OCI-LY3 (cell line): ENCODE results near the gene NEK3.
"Not testable (repeated sequence)": the region's sequence is repeated elsewhere in the genome, so short reads cannot be mapped to it uniquely, and the experiment has no call there.

Source experiments
- H2AFZ ChIP-seq: fragments of 200-600, 300-600 bp; shearing (Covaris generic); 2 replicates; pipeline ENCODE4 v1.6.0; 2014; ENCODE audit warnings: antibody characterized with exemption, low read depth, low read length
- H3K27ac ChIP-seq: fragments of 200-600, 300-600 bp; sonication (generic); 2 replicates; pipeline ENCODE4 v1.5.1; 2014; ENCODE audit warnings: mild to moderate bottlenecking, low read length, moderate library complexity, mixed read lengths
- H3K27me3 ChIP-seq: fragments of 200-600, 300-600 bp; sonication (generic); 2 replicates; pipeline ENCODE4 v1.6.1; 2014; ENCODE audit warnings: low read depth, low read length, mixed read lengths
- H3K36me3 ChIP-seq: fragments of 200-600, 300-600 bp; sonication (generic); replicated peaks from 2 replicates; pipeline ENCODE3; 2014; ENCODE audit warnings: low read depth, low read length, mixed read lengths
- H3K4me1 ChIP-seq: fragments of 300-600, 200-600 bp; sonication (generic); 2 replicates; pipeline ENCODE4 v1.6.1; 2014; ENCODE audit warnings: low read length, mixed read lengths
- H3K4me2 ChIP-seq: fragments of 200-600, 300-600 bp; sonication (generic); 2 replicates; pipeline ENCODE4 v1.6.1; 2014; ENCODE audit warnings: low read length, mixed read lengths
- H3K4me3 ChIP-seq: fragments of 300-600, 200-600 bp; sonication (generic); 2 replicates; pipeline ENCODE4 v1.5.1; 2014; ENCODE audit warnings: antibody characterized with exemption, mild to moderate bottlenecking, low read length, moderate library complexity
- H3K79me2 ChIP-seq: fragments of 300-600, 200-600 bp; shearing (Covaris generic); 2 replicates; pipeline ENCODE4 v1.6.1; 2014; ENCODE audit warnings: mild to moderate bottlenecking, low read length, mixed read lengths
- H3K9ac ChIP-seq: fragments of 300-600, 200-600 bp; shearing (Covaris generic); 2 replicates; pipeline ENCODE4 v1.6.0; 2014; ENCODE audit warnings: mild to moderate bottlenecking, low read length, moderate library complexity
- H3K9me3 ChIP-seq: fragments of 200-600, 300-600 bp; shearing (Covaris generic); 2 replicates; pipeline ENCODE4 v1.6.1; 2014; ENCODE audit warnings: low read length, mixed read lengths; ENCODE audit not compliant: insufficient read depth
- H4K20me1 ChIP-seq: fragments of 200-600, 300-600 bp; sonication (generic); 2 replicates; pipeline ENCODE4 v1.6.1; 2016; ENCODE audit warnings: low read length, mixed read lengths; ENCODE audit not compliant: insufficient read depth
- EZH2phosphoT487 ChIP-seq: fragments of 200-600 bp; shearing (Covaris generic); IDR thresholded peaks from 2 replicates; pipeline ENCODE4 v1.6.1; 2018; ENCODE audit warnings: antibody characterized with exemption, mixed run types, low read depth
- TF ChIP-seq, protein P1 (sequence below): fragments of 200-600, 300-600 bp; sonication (generic); IDR thresholded peaks from 2 replicates; pipeline ENCODE4 v1.5.1; 2014; ENCODE audit warnings: antibody characterized with exemption, low read length, low read depth

The NEK3 gene

DNA sequence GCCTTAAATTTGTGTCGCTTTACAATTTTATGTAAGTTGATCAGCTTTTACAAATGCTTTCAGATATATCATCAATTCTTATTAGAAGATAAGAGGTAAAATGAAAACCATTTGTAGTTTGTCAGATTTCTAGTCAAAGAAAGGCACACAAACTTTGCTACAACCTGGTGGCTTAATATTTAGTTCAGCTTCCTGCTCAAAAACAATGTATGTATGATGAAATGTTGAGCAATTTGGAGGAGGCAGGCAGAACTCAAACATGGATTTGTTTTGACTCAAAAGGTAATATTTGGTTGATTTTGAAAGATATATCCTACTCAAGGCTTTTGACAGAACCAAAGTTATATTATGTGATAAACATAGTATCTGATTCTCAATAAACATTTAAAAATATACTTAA, 54.8 kb downstream of the NEK3 start:
- Histone ChIP-seq H3K4me1 (no peaks in the 10 kb centered on the region), H3K9ac (no peak overlapping the region), H3K36me3 (no peaks in the 10 kb centered on the region), H3K79me2 (no peaks in the 10 kb centered on the region), H4K20me1 (no peaks in the 10 kb centered on the region), H3K27me3 (no peaks in the 10 kb centered on the region), H3K27ac (no peak overlapping the region), H3K9me3 (no peaks in the 10 kb centered on the region), H2AFZ (no peak overlapping the region), H3K4me3 (no peak overlapping the region), H3K4me2 (no peak overlapping the region)
- no peak for TF ChIP-seq EZH2phosphoT487
- TF ChIP-seq, protein P1, sequence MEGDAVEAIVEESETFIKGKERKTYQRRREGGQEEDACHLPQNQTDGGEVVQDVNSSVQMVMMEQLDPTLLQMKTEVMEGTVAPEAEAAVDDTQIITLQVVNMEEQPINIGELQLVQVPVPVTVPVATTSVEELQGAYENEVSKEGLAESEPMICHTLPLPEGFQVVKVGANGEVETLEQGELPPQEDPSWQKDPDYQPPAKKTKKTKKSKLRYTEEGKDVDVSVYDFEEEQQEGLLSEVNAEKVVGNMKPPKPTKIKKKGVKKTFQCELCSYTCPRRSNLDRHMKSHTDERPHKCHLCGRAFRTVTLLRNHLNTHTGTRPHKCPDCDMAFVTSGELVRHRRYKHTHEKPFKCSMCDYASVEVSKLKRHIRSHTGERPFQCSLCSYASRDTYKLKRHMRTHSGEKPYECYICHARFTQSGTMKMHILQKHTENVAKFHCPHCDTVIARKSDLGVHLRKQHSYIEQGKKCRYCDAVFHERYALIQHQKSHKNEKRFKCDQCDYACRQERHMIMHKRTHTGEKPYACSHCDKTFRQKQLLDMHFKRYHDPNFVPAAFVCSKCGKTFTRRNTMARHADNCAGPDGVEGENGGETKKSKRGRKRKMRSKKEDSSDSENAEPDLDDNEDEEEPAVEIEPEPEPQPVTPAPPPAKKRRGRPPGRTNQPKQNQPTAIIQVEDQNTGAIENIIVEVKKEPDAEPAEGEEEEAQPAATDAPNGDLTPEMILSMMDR, result no peak

DNA sequence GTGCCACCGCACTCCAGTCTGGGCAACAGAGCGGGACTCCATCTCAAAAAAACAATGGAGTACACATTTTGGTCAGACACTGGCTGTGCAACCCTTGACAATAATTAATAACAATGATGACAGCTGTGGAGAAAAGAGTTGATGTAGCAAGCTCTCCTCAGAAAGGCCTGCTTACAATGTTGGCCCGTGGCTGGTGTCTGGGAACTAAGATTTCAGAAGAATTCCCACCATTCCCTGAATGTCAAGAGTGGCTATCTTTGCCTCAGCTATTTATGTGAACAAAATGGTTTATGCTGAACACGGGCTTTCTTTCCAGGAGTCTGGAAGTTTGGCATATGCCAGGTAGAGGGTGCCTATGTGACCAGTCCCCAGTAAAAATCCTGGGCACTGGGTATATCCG, 56.0 kb downstream of the NEK3 start:
- Histone ChIP-seq H3K79me2 (no peaks in the 10 kb centered on the region), H3K4me2 (no peak overlapping the region), H3K27ac (no peak overlapping the region), H4K20me1 (no peaks in the 10 kb centered on the region), H3K36me3 (no peaks in the 10 kb centered on the region), H3K9ac (no peak overlapping the region), H3K4me3 (no peak overlapping the region), H3K4me1 (no peaks in the 10 kb centered on the region), H3K9me3 (no peaks in the 10 kb centered on the region), H3K27me3 (no peaks in the 10 kb centered on the region), H2AFZ (no peak overlapping the region)
- TF ChIP-seq EZH2phosphoT487, result no peak
- TF ChIP-seq, protein P1, result no peak

DNA sequence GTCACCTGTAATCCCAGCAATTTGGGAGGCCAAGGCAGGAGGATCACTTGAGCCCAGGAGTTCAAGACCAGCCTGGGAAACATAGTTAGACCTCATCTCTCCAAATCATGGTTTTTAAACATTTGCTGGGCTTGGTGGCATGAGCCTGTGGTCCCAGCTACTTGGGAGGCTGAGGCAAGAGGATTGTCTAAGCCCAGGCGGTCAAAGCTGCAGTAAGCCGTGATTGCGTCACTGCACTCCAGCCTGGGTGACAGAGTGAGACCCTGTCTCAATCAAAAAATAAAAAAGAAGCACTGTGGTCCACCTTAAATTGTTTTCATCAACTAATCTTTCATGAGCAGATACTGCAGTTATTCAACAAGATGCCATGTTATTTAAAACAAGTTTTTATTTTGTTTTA, 57.0 kb downstream of the NEK3 start:
- H3K9me3 ChIP-seq, H3K27ac ChIP-seq, H3K9ac ChIP-seq, H3K27me3 ChIP-seq, H3K4me3 ChIP-seq, H2AFZ ChIP-seq, H4K20me1 ChIP-seq, H3K4me1 ChIP-seq, H3K79me2 ChIP-seq, H3K4me2 ChIP-seq, H3K36me3 ChIP-seq: not testable (repeated sequence)

DNA sequence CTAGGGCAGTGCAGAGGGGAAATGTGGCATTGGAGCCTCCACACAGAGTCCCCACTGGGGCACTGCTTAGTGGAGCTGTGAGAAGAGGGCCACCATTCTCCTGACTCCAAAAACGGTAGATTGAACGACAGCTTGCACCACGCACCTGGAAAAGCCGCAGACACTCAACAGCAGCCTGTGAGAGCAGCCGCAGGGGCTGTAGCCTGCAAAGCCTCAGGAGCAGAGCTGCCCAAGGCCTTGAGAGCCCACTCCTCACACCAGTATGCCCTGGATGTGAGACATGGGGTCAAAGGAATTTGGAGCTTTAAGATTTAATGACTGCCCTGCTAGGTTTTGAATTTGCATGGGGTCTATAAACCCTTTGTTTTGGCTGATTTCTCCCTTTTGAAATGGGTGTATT, 62.2 kb downstream of the NEK3 start:
- TF ChIP-seq, protein P1, result no peak
- no peak for TF ChIP-seq EZH2phosphoT487
- Histone ChIP-seq H4K20me1 (no peaks in the 10 kb centered on the region), H3K4me3 (no peak overlapping the region), H3K9ac (no peak overlapping the region), H2AFZ (no peak overlapping the region), H3K36me3 (no peaks in the 10 kb centered on the region), H3K79me2 (no peaks in the 10 kb centered on the region), H3K27me3 (no peaks in the 10 kb centered on the region), H3K9me3 (no peaks in the 10 kb centered on the region), H3K4me2 (no peak overlapping the region), H3K27ac (no peak overlapping the region), H3K4me1 (no peaks in the 10 kb centered on the region)

DNA sequence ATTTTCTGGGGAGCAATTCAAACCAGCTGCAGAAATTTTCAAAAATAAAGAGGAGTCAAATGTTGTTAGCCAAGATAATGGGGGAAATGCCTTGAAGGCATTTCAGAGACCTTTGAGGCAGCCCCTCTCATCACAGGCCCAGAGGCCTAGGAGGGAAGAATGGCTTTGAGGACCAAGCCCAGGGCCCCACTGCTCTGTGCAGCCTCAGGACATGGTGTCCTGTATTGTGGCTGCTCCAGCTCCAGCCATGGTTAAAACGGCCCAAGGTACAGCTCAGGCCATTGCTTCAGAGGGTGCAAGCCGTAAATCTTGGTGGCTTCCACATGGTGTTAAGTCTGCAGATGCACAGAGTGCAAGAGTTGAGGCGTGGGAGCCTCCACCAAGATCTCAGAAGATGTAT, 62.6 kb downstream of the NEK3 start:
- Histone ChIP-seq H3K4me1 (no peaks in the 10 kb centered on the region), H3K27me3 (no peaks in the 10 kb centered on the region), H3K4me2 (no peak overlapping the region), H4K20me1 (no peaks in the 10 kb centered on the region), H3K9ac (no peak overlapping the region), H3K36me3 (no peaks in the 10 kb centered on the region), H2AFZ (no peak overlapping the region), H3K4me3 (no peak overlapping the region), H3K27ac (no peak overlapping the region), H3K79me2 (no peaks in the 10 kb centered on the region), H3K9me3 (no peaks in the 10 kb centered on the region)
- TF ChIP-seq, protein P1, result no peak
- no peak for TF ChIP-seq EZH2phosphoT487
